SH-SY5Y (cell line): ENCODE results near the gene COL1A2.

Experiments used
- GATA2 ChIP-seq: IDR thresholded peaks from 2 replicates; pipeline ENCODE4 v1.6.1; 2011; ENCODE audit warnings: mild to moderate bottlenecking, low read depth, low read length
- GATA3 ChIP-seq: IDR thresholded peaks from 2 replicates; pipeline ENCODE4 v1.6.1; 2011; ENCODE audit warnings: low read depth, mild to moderate bottlenecking, low read length, moderate library complexity

GRCh38 chr7:94452239-94452638 is 57.5 kb downstream of the COL1A2 start:
- TF ChIP-seq GATA2 (no peak), GATA3 (no peak)
